Neural progenitor cell (in vitro differentiated cells): ENCODE results near the gene AKAP17A. TPM values are rescaled to one million over a fixed set of nuclear protein-coding genes. Genes with fewer than 3 reads are reported as not detected.

Experiments used
- DNase-seq: peaks from one replicate; pipeline ENCODE4 v3.0.0-alpha.2; 2016; ENCODE audit warnings: low spot score
- H2AFZ ChIP-seq: fragments of 200-600 bp; sonication (generic); replicated peaks from 2 replicates; pipeline ENCODE4 v1.6.1; 2016; ENCODE audit warnings: antibody characterized with exemption
- H3F3A ChIP-seq: fragments of 200-600 bp; sonication (generic); 2 replicates; pipeline ENCODE4 v1.6.1; 2016; ENCODE audit warnings: antibody characterized with exemption, low read depth
- H3K27ac ChIP-seq: fragments of 200-600 bp; sonication (generic); 2 replicates; pipeline ENCODE4 v1.5.1; 2016; ENCODE audit warnings: mild to moderate bottlenecking
- H3K27me3 ChIP-seq: fragments of 200-600 bp; sonication (generic); 2 replicates; pipeline ENCODE4 v1.6.1; 2016; ENCODE audit warnings: mild to moderate bottlenecking, moderate library complexity
- H3K36me3 ChIP-seq: fragments of 200-600 bp; sonication (generic); 2 replicates; pipeline ENCODE4 v1.5.1; 2016
- H3K4me1 ChIP-seq: fragments of 200-600 bp; sonication (generic); 2 replicates; pipeline ENCODE4 v1.6.1; 2016; ENCODE audit warnings: mixed run types
- H3K4me2 ChIP-seq: fragments of 200-600 bp; sonication (generic); 2 replicates; pipeline ENCODE4 v1.6.1; 2016
- H3K4me3 ChIP-seq: fragments of 200-600 bp; sonication (generic); 2 replicates; pipeline ENCODE4 v1.5.1; 2016
- H3K79me2 ChIP-seq: fragments of 200-600 bp; sonication (generic); 2 replicates; pipeline ENCODE4 v1.6.1; 2016; ENCODE audit warnings: low read depth
- H3K9ac ChIP-seq: fragments of 200-600 bp; sonication (generic); 2 replicates; pipeline ENCODE4 v1.6.1; 2016
- H3K9me3 ChIP-seq: fragments of 200-600 bp; sonication (generic); 2 replicates; pipeline ENCODE4 v1.5.1; 2016; ENCODE audit warnings: low read depth
- H4K20me1 ChIP-seq: fragments of 200-600 bp; sonication (generic); 2 replicates; pipeline ENCODE4 v1.6.1; 2016; ENCODE audit warnings: low read depth
- H3K27ac Mint-ChIP-seq: 3 replicates; pipeline ENCODE4 v1.8.0; 2021; ENCODE audit warnings: mixed read lengths
- H3K27me3 Mint-ChIP-seq: 2 replicates; pipeline ENCODE4 v1.8.0; 2022; ENCODE audit warnings: low read depth, mild to moderate bottlenecking, inconsistent platforms, moderate library complexity, mixed read lengths; ENCODE audit not compliant: insufficient read depth
- H3K36me3 Mint-ChIP-seq: 3 replicates; pipeline ENCODE4 v1.8.0; 2021; ENCODE audit warnings: mixed read lengths
- H3K4me1 Mint-ChIP-seq: 3 replicates; pipeline ENCODE4 v1.8.0; 2021; ENCODE audit warnings: mixed read lengths
- H3K4me3 Mint-ChIP-seq: 3 replicates; pipeline ENCODE4 v1.8.0; 2021; ENCODE audit warnings: mild to moderate bottlenecking, moderate library complexity, mixed read lengths
- H3K9me3 Mint-ChIP-seq: 3 replicates; pipeline ENCODE4 v1.8.0; 2020; ENCODE audit warnings: mixed read lengths
- EZH2 ChIP-seq: fragments of 200-600 bp; sonication (generic); IDR thresholded peaks from 2 replicates; pipeline ENCODE4 v1.6.1; 2017; ENCODE audit warnings: antibody characterized with exemption, mild to moderate bottlenecking, moderate library complexity
- EZH2phosphoT487 ChIP-seq: fragments of 200-600 bp; sonication (generic); IDR thresholded peaks from 2 replicates; pipeline ENCODE4 v1.6.1; 2017; ENCODE audit warnings: antibody characterized with exemption
- total RNA-seq: library from RNA; depleted of rRNA; stranded (reverse); fragments of >200 nt; gene quantifications from 2 replicates; pipeline ENCODE4 v1.2.3, GENCODE V29; 2015; ENCODE audit warnings: low replicate concordance
- TF ChIP-seq, protein P1 (sequence below): fragments of 200-600 bp; sonication (generic); IDR thresholded peaks from 2 replicates; pipeline ENCODE4 v1.5.1; 2017; ENCODE audit warnings: antibody characterized with exemption, mild to moderate bottlenecking

Gene AKAP17A
- total RNA-seq, 1 donor from 2014 or later, result 10.7 TPM

DNA sequence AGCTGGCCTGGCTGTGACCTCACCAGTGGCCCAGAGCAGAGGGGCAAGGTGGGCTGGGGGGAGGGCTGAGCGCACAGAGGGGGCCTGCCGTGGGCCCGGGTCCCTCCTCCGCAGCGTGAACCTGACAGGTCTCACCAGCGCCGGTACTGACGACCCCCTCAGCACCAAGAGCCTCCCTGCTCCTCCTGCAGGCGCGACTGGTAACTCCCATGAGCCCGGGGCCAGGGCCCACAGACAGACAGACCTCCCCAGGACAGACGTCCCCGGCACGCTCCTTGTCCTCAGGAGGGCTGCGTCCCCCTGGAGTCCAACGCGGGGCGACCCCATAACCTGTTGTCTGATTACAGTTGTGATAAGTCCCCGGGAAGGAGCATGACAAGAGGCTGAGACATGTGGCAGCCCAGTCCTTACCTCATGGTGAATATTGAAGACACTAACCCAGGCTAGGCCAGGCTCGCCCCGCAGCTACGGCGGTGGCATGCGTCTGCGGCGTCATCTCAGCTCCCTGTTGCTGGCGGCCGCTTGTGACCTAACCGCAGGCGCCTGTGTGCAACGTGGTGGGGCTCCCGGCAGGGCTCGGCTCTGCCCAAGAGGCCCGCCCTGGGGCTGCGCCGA lies 8.5 kb downstream of the AKAP17A start:
- H3K36me3 Mint-ChIP-seq, result peaks cover 42% of the 10 kb centered on the region
- no peak overlapping the region for H3K9ac ChIP-seq
- H3K79me2 ChIP-seq, result peaks cover 24% of the 10 kb centered on the region
- no peaks in the 10 kb centered on the region for H3K27me3 ChIP-seq
- H3K4me3 Mint-ChIP-seq, result no peak overlapping the region
- no peaks in the 10 kb centered on the region for H3K9me3 Mint-ChIP-seq
- TF ChIP-seq EZH2phosphoT487, result no peak
- no peak for TF ChIP-seq EZH2
- TF ChIP-seq, protein P1, sequence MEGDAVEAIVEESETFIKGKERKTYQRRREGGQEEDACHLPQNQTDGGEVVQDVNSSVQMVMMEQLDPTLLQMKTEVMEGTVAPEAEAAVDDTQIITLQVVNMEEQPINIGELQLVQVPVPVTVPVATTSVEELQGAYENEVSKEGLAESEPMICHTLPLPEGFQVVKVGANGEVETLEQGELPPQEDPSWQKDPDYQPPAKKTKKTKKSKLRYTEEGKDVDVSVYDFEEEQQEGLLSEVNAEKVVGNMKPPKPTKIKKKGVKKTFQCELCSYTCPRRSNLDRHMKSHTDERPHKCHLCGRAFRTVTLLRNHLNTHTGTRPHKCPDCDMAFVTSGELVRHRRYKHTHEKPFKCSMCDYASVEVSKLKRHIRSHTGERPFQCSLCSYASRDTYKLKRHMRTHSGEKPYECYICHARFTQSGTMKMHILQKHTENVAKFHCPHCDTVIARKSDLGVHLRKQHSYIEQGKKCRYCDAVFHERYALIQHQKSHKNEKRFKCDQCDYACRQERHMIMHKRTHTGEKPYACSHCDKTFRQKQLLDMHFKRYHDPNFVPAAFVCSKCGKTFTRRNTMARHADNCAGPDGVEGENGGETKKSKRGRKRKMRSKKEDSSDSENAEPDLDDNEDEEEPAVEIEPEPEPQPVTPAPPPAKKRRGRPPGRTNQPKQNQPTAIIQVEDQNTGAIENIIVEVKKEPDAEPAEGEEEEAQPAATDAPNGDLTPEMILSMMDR, result no peak
- H3K27me3 Mint-ChIP-seq, result peaks cover 10% of the 10 kb centered on the region
- no peak overlapping the region for H3K4me2 ChIP-seq
- H3K36me3 ChIP-seq, result peaks cover 10% of the 10 kb centered on the region
- H2AFZ ChIP-seq, result no peak overlapping the region
- H3K4me1 Mint-ChIP-seq, result no peaks in the 10 kb centered on the region
- DNase-seq, result no peak
- H3K27ac Mint-ChIP-seq, result no peak overlapping the region
- peaks cover 9% of the 10 kb centered on the region for H4K20me1 ChIP-seq
- H3K9me3 ChIP-seq, result no peaks in the 10 kb centered on the region
- no peak overlapping the region for H3K4me3 ChIP-seq
- H3F3A ChIP-seq, result peaks cover 4% of the 10 kb centered on the region
- H3K27ac ChIP-seq, result no peak overlapping the region
- no peaks in the 10 kb centered on the region for H3K4me1 ChIP-seq

DNA sequence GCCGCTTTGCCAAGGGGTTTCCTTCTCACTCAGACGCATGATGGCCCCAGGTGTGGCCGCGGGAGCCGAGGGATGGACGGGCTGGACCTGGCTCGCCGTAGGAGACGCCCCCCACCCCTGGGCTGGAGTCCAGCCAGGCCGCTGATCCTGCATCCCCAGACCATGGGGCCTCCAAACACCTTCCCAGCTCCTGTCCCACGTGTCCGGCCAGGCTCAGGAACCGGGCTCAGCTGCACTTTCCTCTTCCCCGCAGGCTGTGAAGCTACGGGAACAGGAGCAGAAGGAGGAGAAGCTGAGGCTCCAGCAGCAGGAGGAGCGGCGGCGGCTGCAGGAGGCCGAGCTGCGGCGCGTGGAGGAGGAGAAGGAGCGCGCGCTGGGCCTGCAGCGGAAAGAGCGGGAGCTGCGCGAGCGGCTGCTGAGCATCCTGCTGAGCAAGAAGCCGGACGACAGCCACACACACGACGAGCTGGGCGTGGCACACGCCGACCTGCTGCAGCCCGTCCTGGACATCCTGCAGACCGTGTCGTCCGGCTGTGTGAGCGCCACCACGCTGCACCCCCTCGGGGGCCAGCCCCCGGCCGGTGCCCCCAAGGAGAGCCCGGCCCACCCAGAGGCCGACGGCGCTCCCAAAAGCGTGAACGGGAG lies 9.1 kb downstream of the AKAP17A start:
- TF ChIP-seq, protein P1, result no peak
- no peak for TF ChIP-seq EZH2
- peaks cover 10% of the 10 kb centered on the region for H3K36me3 ChIP-seq
- peaks cover 7% of the 10 kb centered on the region for H4K20me1 ChIP-seq
- no peak overlapping the region for H3K4me3 ChIP-seq
- Mint-ChIP-seq H3K27me3 (peaks cover 10% of the 10 kb centered on the region), H3K9me3 (no peaks in the 10 kb centered on the region), H3K36me3 (peaks cover 39% of the 10 kb centered on the region), H3K4me3 (no peak overlapping the region), H3K4me1 (no peaks in the 10 kb centered on the region), H3K27ac (no peak overlapping the region)
- H3F3A ChIP-seq, result peaks cover 4% of the 10 kb centered on the region
- no peaks in the 10 kb centered on the region for H3K4me1 ChIP-seq
- peaks cover 17% of the 10 kb centered on the region for H3K79me2 ChIP-seq
- H3K4me2 ChIP-seq, result no peak overlapping the region
- no peak overlapping the region for H3K9ac ChIP-seq
- H3K9me3 ChIP-seq, result no peaks in the 10 kb centered on the region
- no peak for DNase-seq
- no peak overlapping the region for H3K27ac ChIP-seq
- no peaks in the 10 kb centered on the region for H3K27me3 ChIP-seq
- no peak overlapping the region for H2AFZ ChIP-seq

DNA sequence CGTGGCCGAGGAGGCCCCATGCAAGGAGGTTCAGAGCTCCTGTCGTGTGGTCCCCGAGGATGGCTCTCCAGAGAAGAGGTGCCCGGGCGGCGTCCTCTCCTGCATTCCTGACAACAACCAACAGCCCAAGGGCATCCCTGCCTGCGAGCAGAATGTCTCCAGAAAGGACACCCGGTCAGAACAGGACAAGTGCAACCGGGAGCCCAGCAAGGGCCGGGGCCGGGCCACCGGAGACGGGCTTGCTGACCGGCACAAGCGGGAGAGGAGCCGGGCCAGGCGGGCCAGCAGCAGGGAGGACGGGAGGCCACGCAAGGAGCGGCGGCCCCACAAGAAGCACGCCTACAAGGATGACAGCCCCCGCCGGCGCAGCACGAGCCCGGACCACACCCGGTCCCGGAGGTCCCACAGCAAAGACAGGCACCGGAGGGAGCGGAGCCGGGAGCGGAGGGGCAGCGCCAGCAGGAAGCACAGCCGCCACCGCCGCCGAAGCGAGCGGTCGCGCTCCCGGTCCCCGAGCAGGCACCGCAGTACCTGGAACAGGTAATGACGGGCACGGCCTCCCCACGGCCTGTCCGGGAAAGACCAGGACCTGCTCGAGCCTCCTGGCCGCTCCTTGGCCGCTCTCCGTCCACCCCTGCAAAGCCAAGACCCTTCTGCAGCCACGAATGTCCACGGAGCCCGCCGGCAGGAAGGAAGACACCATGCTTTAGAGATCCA lies 9.8 kb downstream of the AKAP17A start:
- Mint-ChIP-seq H3K9me3 (no peaks in the 10 kb centered on the region), H3K27ac (no peak overlapping the region), H3K27me3 (peaks cover 10% of the 10 kb centered on the region), H3K4me1 (no peaks in the 10 kb centered on the region), H3K36me3 (peaks cover 39% of the 10 kb centered on the region), H3K4me3 (no peak overlapping the region)
- peaks cover 7% of the 10 kb centered on the region for H4K20me1 ChIP-seq
- no peak overlapping the region for H3K4me3 ChIP-seq
- no peaks in the 10 kb centered on the region for H3K27me3 ChIP-seq
- TF ChIP-seq EZH2phosphoT487 (no peak), EZH2 (no peak)
- no peak overlapping the region for H2AFZ ChIP-seq
- H3K79me2 ChIP-seq, result peaks cover 10% of the 10 kb centered on the region
- H3K9ac ChIP-seq, result no peak overlapping the region
- H3F3A ChIP-seq, result peaks cover 4% of the 10 kb centered on the region
- H3K4me2 ChIP-seq, result no peak overlapping the region
- no peak overlapping the region for H3K27ac ChIP-seq
- no peaks in the 10 kb centered on the region for H3K4me1 ChIP-seq
- H3K9me3 ChIP-seq, result no peaks in the 10 kb centered on the region
- DNase-seq, result no peak
- H3K36me3 ChIP-seq, result peaks cover 10% of the 10 kb centered on the region

DNA sequence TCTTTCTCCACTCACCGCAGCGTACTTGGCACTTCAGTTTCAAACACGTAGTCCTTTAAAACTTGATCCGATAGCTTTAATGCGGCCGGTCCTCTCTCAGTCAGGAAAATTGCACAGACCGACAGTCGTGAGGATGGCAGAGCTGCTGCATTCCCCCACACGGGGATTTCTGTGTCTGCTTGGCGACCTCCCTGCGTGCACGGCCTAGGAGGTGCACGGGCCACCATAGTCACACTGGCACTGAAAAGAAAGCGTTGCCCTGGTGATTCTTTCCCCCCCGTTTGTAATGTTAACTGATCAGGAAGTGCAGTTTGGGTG lies 10.3 kb downstream of the AKAP17A start:
- H3K4me3 Mint-ChIP-seq, result no peak overlapping the region
- Histone ChIP-seq H2AFZ (no peak overlapping the region), H3K27me3 (no peaks in the 10 kb centered on the region), H3K4me1 (no peaks in the 10 kb centered on the region), H3K9ac (no peak overlapping the region), H4K20me1 (peaks cover 5% of the 10 kb centered on the region), H3K36me3 (peaks cover 10% of the 10 kb centered on the region), H3K4me3 (no peak overlapping the region), H3K27ac (no peak overlapping the region), H3F3A (peaks cover 4% of the 10 kb centered on the region), H3K79me2 (peaks cover 7% of the 10 kb centered on the region), H3K4me2 (no peak overlapping the region), H3K9me3 (no peaks in the 10 kb centered on the region)
- peaks cover 39% of the 10 kb centered on the region for H3K36me3 Mint-ChIP-seq
- H3K27ac Mint-ChIP-seq, result no peak overlapping the region
- no peaks in the 10 kb centered on the region for H3K9me3 Mint-ChIP-seq
- no peaks in the 10 kb centered on the region for H3K4me1 Mint-ChIP-seq
- DNase-seq, result no peak
- TF ChIP-seq, protein P1, result no peak
- TF ChIP-seq EZH2phosphoT487 (no peak), EZH2 (no peak)
- peaks cover 10% of the 10 kb centered on the region for H3K27me3 Mint-ChIP-seq
